HEK293 (cell line): ENCODE data around the gene TRMT112.

Experiments used
- CTCF ChIA-PET: fragments of 350-600 bp; formaldehyde crosslinking; extraction: SDS; loops from one replicate; lab custom pipeline; 2021; ENCODE audit warnings: antibody characterized with exemption; lab: Yijun Ruan, JAX
- POLR2A ChIA-PET: fragments of 300-600 bp; formaldehyde crosslinking; extraction: SDS; loops from one replicate; lab custom pipeline; 2020; ENCODE audit warnings: antibody characterized with exemption, inconsistent platforms; lab: Yijun Ruan, JAX
- H3K27ac ChIP-seq: fragments of 200-500 bp; sonication (Bioruptor generic); 2 replicates; pipeline ENCODE4 v1.5.1; 2014; ENCODE audit warnings: low read depth, low read length, control low read depth, inconsistent platforms; ENCODE audit errors: extremely low read depth
- H3K36me3 ChIP-seq, 2 experiments: fragments of 200-500 bp in 1 of 2; sonication (Bioruptor generic) in 1 of 2; 1 replicate in 1 of 2; 2 replicates in 1 of 2; pipeline ENCODE4 v1.5.1; 2014 to 2017; ENCODE audit warnings: inconsistent platforms in 2 of 2, low read length in 2 of 2; ENCODE audit not compliant: control insufficient read depth in 2 of 2, insufficient read depth in 1 of 2
- H3K4me1 ChIP-seq: fragments of 200-500 bp; sonication (Bioruptor generic); 2 replicates; pipeline ENCODE4 v1.5.1; 2014; ENCODE audit warnings: mild to moderate bottlenecking, low read length, inconsistent platforms; ENCODE audit not compliant: control insufficient read depth, insufficient read depth
- H3K4me3 ChIP-seq: 2 replicates; pipeline ENCODE4 v1.5.1; 2011; ENCODE audit warnings: low read depth, mild to moderate bottlenecking, control low read depth, low read length, moderate library complexity
- H3K9me3 ChIP-seq: fragments of 200-500 bp; sonication (Bioruptor generic); 2 replicates; pipeline ENCODE4 v1.5.1; 2014; ENCODE audit warnings: low read depth, low read length, inconsistent platforms; ENCODE audit not compliant: control insufficient read depth, insufficient read depth
- BCL11A ChIP-seq: fragments of 450-650 bp; formaldehyde crosslinking; IDR thresholded peaks from 2 replicates; pipeline ENCODE4 v1.5.1; 2016; ENCODE audit warnings: low read depth, missing biosample characterization, missing genetic modification characterization
- GLI2 ChIP-seq: fragments of 450-650 bp; formaldehyde crosslinking; IDR thresholded peaks from 2 replicates; pipeline ENCODE4; 2017; ENCODE audit warnings: missing biosample characterization, missing genetic modification characterization, low read depth, borderline replicate concordance
- KLF1 ChIP-seq: fragments of 450-650 bp; formaldehyde crosslinking; IDR thresholded peaks from 2 replicates; pipeline ENCODE4 v1.5.1; 2016; ENCODE audit warnings: missing biosample characterization, missing genetic modification characterization
- KLF8 ChIP-seq: fragments of 450-650 bp; formaldehyde crosslinking; IDR thresholded peaks from 2 replicates; pipeline ENCODE4 v1.5.1; 2016; ENCODE audit warnings: missing biosample characterization, missing genetic modification characterization
- SCRT2 ChIP-seq: fragments of 450-650 bp; formaldehyde crosslinking; IDR thresholded peaks from 2 replicates; pipeline ENCODE4 v1.5.1; 2016; ENCODE audit warnings: missing biosample characterization, missing genetic modification characterization
- SP3 ChIP-seq: fragments of 450-650 bp; formaldehyde crosslinking; IDR thresholded peaks from 2 replicates; pipeline ENCODE4 v1.5.1; 2016; ENCODE audit warnings: missing biosample characterization, missing genetic modification characterization
- ZBTB20 ChIP-seq: fragments of 450-650 bp; formaldehyde crosslinking; IDR thresholded peaks from 2 replicates; pipeline ENCODE4 v1.5.1; 2016; ENCODE audit warnings: missing biosample characterization, missing genetic modification characterization
- ZIC2 ChIP-seq: fragments of 450-650 bp; formaldehyde crosslinking; IDR thresholded peaks from 2 replicates; pipeline ENCODE4 v1.5.1; 2016; ENCODE audit warnings: missing biosample characterization, missing genetic modification characterization
- ZNF132 ChIP-seq: fragments of 450-650 bp; formaldehyde crosslinking; IDR thresholded peaks from 2 replicates; pipeline ENCODE4 v1.5.1; 2017; ENCODE audit warnings: missing biosample characterization, missing genetic modification characterization, borderline replicate concordance
- ZNF2 ChIP-seq: fragments of 450-650 bp; formaldehyde crosslinking; IDR thresholded peaks from 2 replicates; pipeline ENCODE4 v1.5.1; 2016; ENCODE audit warnings: missing biosample characterization, missing genetic modification characterization
- ZNF223 ChIP-seq: fragments of 450-650 bp; formaldehyde crosslinking; IDR thresholded peaks from 2 replicates; pipeline ENCODE4 v1.5.1; 2016; ENCODE audit warnings: missing biosample characterization, missing genetic modification characterization
- ZNF600 ChIP-seq: fragments of 450-650 bp; formaldehyde crosslinking; IDR thresholded peaks from 2 replicates; pipeline ENCODE4 v1.5.1; 2016; ENCODE audit warnings: missing biosample characterization, missing genetic modification characterization
- ZNF623 ChIP-seq: fragments of 450-650 bp; formaldehyde crosslinking; IDR thresholded peaks from 2 replicates; pipeline ENCODE4 v1.5.1; 2016; ENCODE audit warnings: missing biosample characterization, missing genetic modification characterization
- ZNF747 ChIP-seq: fragments of 450-650 bp; formaldehyde crosslinking; IDR thresholded peaks from 2 replicates; pipeline ENCODE4 v1.5.1; 2016; ENCODE audit warnings: missing biosample characterization, missing genetic modification characterization
- ZNF776 ChIP-seq: fragments of 450-650 bp; formaldehyde crosslinking; IDR thresholded peaks from 2 replicates; pipeline ENCODE4 v1.5.0; 2017; ENCODE audit warnings: missing biosample characterization, missing genetic modification characterization, borderline replicate concordance
- TF ChIP-seq, protein P1 (sequence below): fragments of 450-650 bp; formaldehyde crosslinking; IDR thresholded peaks from 2 replicates; pipeline ENCODE4 v1.5.1; 2017; ENCODE audit warnings: missing biosample characterization, missing genetic modification characterization
- TF ChIP-seq, protein P2 (sequence below): fragments of 450-650 bp; formaldehyde crosslinking; IDR thresholded peaks from 2 replicates; pipeline ENCODE4 v1.5.1; 2016; ENCODE audit warnings: missing biosample characterization, missing genetic modification characterization
- TF ChIP-seq, protein P3 (sequence below): fragments of 450-650 bp; formaldehyde crosslinking; IDR thresholded peaks from 2 replicates; pipeline ENCODE4 v1.5.1; 2016; ENCODE audit warnings: missing biosample characterization, missing genetic modification characterization
- TF ChIP-seq, protein P4 (sequence below): fragments of 450-650 bp; formaldehyde crosslinking; IDR thresholded peaks from 2 replicates; pipeline ENCODE4 v1.5.1; 2016; ENCODE audit warnings: missing biosample characterization, missing genetic modification characterization
- TF ChIP-seq, protein P5 (sequence below): fragments of 450-650 bp; formaldehyde crosslinking; IDR thresholded peaks from 2 replicates; pipeline ENCODE4 v1.5.1; 2016; ENCODE audit warnings: missing biosample characterization, missing genetic modification characterization

Gene TRMT112

DNA sequence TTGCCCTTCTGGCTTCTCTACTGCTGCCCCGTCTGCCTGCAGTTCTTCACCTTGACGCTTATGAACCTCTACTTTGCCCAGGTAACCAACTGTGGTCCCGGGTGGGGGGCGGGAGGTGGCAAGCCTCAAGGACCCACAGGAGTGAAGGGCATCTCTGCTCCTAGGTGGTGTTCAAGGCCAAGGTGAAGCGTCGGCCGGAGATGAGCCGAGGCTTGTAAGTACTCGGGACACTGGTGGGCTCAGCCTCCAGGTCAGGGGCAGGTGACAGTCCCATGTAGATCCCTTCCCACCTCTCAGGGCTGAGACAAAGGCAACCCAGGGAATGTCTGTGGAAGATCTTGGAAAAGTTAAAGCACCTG, 30.6 kb downstream of the TRMT112 start:
- ChIA-PET CTCF (interaction anchor here (0.7 to 1.5 kb wide), 4 partner anchors 11 to 68 kb away, joined by 3 to 6 read pairs (median 4); no protein-coding TSS in a partner anchor), POLR2A (no interaction called here)
- H3K27ac ChIP-seq = no peak overlapping the region
- TF ChIP-seq SCRT2 (tag by site-specific recombination) = no peak
- no peak for TF ChIP-seq KLF1 (tag by site-specific recombination)
- TF ChIP-seq KLF8 (tag by site-specific recombination) = no peak
- no peak for TF ChIP-seq ZNF623 (tag by site-specific recombination)
- no peaks in the 10 kb centered on the region; the same call in 1 of the 2 replicates for H3K4me1 ChIP-seq
- no peaks in the 10 kb centered on the region for H3K9me3 ChIP-seq
- peaks cover 9 to 40% of the 10 kb centered on the region in 2 experiments; a peak in 2 of 3 replicates for H3K36me3 ChIP-seq
- no peak overlapping the region for H3K4me3 ChIP-seq

DNA sequence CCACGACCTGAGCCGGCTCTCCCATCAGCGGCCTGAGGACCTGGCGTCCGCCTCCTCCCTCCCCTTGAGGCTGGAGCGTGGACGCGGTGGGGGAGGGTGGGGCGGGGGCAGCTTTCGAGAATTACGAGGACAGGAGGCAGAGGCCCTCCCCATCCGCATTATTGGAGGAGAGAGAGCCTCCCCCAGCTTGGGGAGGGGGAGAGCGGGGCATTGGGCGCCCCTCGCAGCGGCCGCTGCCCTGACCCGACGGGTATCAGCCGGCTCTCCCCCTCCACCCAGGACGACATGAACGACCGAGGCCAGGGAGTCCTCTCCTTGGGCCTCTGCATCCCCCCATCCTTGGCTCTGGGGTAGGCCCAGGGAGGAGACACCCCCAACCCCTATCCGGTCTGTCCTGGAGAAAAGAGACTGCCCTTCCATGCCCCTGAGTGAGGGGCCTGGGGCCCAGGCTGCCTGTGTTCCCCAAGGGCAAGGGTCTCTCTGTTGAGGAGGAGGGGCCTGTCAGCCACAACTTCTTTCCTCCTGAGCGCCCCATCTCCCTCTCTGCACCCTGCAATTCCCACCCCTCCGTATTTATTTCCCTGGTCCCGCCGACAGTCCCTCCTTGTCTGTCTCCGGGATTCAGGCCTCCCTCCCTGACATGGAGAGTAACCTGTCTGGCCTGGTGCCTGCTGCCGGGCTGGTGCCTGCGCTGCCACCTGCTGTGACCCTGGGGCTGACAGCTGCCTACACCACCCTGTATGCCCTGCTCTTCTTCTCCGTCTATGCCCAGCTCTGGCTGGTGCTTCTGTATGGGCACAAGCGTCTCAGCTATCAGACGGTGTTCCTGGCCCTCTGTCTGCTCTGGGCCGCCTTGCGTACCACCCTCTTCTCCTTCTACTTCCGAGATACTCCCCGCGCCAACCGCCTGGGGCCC, 31.2 kb downstream of the TRMT112 start:
- H3K36me3 ChIP-seq = peaks cover 9 to 46% of the 10 kb centered on the region in 2 experiments; a peak in 2 of 3 replicates
- peak overlapping the region; percentile 40; the same call in 1 of the 2 replicates for H3K27ac ChIP-seq
- POLR2A ChIA-PET = interaction anchor here (0.6 to 3.5 kb wide), 6 partner anchors 13 to 101 kb away, joined by 3 to 41 read pairs (median 7); partner anchors contain the start of genes ESRRA, PRDX5, STIP1 and TRMT112
- TF ChIP-seq ZNF776 (tag by site-specific recombination) (no peak), ZIC2 (0 out of 2 replicates have a peak, but pooled peaks have one; percentile 22), ZNF600 (peak; percentile 81), ZNF132 (tag by site-specific recombination) (no peak), BCL11A (tag by site-specific recombination) (no peak), ZNF747 (tag by site-specific recombination) (no peak), ZBTB20 (0 out of 2 replicates have a peak, but pooled peaks have one; percentile 24), GLI2 (tag by site-specific recombination) (no peak), ZNF2 (no peak), ZNF223 (tag by site-specific recombination) (peak; percentile 90), SP3 (peak; percentile 49)
- TF ChIP-seq, protein P1, sequence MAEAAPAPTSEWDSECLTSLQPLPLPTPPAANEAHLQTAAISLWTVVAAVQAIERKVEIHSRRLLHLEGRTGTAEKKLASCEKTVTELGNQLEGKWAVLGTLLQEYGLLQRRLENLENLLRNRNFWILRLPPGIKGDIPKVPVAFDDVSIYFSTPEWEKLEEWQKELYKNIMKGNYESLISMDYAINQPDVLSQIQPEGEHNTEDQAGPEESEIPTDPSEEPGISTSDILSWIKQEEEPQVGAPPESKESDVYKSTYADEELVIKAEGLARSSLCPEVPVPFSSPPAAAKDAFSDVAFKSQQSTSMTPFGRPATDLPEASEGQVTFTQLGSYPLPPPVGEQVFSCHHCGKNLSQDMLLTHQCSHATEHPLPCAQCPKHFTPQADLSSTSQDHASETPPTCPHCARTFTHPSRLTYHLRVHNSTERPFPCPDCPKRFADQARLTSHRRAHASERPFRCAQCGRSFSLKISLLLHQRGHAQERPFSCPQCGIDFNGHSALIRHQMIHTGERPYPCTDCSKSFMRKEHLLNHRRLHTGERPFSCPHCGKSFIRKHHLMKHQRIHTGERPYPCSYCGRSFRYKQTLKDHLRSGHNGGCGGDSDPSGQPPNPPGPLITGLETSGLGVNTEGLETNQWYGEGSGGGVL (tag by site-specific recombination) = peak; percentile 83
- TF ChIP-seq, protein P2, sequence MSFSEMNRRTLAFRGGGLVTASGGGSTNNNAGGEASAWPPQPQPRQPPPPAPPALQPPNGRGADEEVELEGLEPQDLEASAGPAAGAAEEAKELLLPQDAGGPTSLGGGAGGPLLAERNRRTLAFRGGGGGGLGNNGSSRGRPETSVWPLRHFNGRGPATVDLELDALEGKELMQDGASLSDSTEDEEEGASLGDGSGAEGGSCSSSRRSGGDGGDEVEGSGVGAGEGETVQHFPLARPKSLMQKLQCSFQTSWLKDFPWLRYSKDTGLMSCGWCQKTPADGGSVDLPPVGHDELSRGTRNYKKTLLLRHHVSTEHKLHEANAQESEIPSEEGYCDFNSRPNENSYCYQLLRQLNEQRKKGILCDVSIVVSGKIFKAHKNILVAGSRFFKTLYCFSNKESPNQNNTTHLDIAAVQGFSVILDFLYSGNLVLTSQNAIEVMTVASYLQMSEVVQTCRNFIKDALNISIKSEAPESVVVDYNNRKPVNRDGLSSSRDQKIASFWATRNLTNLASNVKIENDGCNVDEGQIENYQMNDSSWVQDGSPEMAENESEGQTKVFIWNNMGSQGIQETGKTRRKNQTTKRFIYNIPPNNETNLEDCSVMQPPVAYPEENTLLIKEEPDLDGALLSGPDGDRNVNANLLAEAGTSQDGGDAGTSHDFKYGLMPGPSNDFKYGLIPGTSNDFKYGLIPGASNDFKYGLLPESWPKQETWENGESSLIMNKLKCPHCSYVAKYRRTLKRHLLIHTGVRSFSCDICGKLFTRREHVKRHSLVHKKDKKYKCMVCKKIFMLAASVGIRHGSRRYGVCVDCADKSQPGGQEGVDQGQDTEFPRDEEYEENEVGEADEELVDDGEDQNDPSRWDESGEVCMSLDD (tag by site-specific recombination) = peak; percentile 15; the same call in 1 of the 2 replicates
- TF ChIP-seq, protein P3, sequence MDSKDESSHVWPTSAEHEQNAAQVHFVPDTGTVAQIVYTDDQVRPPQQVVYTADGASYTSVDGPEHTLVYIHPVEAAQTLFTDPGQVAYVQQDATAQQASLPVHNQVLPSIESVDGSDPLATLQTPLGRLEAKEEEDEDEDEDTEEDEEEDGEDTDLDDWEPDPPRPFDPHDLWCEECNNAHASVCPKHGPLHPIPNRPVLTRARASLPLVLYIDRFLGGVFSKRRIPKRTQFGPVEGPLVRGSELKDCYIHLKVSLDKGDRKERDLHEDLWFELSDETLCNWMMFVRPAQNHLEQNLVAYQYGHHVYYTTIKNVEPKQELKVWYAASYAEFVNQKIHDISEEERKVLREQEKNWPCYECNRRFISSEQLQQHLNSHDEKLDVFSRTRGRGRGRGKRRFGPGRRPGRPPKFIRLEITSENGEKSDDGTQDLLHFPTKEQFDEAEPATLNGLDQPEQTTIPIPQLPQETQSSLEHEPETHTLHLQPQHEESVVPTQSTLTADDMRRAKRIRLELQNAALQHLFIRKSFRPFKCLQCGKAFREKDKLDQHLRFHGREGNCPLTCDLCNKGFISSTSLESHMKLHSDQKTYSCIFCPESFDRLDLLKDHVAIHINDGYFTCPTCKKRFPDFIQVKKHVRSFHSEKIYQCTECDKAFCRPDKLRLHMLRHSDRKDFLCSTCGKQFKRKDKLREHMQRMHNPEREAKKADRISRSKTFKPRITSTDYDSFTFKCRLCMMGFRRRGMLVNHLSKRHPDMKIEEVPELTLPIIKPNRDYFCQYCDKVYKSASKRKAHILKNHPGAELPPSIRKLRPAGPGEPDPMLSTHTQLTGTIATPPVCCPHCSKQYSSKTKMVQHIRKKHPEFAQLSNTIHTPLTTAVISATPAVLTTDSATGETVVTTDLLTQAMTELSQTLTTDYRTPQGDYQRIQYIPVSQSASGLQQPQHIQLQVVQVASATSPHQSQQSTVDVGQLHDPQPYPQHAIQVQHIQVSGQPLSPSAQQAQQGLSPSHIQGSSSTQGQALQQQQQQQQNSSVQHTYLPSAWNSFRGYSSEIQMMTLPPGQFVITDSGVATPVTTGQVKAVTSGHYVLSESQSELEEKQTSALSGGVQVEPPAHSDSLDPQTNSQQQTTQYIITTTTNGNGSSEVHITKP (tag by site-specific recombination) = peak; percentile 69
- TF ChIP-seq, protein P4, sequence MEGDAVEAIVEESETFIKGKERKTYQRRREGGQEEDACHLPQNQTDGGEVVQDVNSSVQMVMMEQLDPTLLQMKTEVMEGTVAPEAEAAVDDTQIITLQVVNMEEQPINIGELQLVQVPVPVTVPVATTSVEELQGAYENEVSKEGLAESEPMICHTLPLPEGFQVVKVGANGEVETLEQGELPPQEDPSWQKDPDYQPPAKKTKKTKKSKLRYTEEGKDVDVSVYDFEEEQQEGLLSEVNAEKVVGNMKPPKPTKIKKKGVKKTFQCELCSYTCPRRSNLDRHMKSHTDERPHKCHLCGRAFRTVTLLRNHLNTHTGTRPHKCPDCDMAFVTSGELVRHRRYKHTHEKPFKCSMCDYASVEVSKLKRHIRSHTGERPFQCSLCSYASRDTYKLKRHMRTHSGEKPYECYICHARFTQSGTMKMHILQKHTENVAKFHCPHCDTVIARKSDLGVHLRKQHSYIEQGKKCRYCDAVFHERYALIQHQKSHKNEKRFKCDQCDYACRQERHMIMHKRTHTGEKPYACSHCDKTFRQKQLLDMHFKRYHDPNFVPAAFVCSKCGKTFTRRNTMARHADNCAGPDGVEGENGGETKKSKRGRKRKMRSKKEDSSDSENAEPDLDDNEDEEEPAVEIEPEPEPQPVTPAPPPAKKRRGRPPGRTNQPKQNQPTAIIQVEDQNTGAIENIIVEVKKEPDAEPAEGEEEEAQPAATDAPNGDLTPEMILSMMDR = peak; percentile 67
- TF ChIP-seq, protein P5, sequence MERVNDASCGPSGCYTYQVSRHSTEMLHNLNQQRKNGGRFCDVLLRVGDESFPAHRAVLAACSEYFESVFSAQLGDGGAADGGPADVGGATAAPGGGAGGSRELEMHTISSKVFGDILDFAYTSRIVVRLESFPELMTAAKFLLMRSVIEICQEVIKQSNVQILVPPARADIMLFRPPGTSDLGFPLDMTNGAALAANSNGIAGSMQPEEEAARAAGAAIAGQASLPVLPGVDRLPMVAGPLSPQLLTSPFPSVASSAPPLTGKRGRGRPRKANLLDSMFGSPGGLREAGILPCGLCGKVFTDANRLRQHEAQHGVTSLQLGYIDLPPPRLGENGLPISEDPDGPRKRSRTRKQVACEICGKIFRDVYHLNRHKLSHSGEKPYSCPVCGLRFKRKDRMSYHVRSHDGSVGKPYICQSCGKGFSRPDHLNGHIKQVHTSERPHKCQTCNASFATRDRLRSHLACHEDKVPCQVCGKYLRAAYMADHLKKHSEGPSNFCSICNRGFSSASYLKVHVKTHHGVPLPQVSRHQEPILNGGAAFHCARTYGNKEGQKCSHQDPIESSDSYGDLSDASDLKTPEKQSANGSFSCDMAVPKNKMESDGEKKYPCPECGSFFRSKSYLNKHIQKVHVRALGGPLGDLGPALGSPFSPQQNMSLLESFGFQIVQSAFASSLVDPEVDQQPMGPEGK (tag by site-specific recombination) = 0 out of 2 replicates have a peak, but pooled peaks have one; percentile 34

More for the DNA sequence above, 31.2 kb downstream of the TRMT112 start:
- CTCF ChIA-PET = interaction anchor here (0.5 to 1.5 kb wide), 5 partner anchors 11 to 69 kb away, joined by 3 to 6 read pairs (median 3); no protein-coding TSS in a partner anchor
- H3K9me3 ChIP-seq = no peaks in the 10 kb centered on the region
- peak overlapping the region; percentile 82 for H3K4me3 ChIP-seq
- no peaks in the 10 kb centered on the region; the same call in 1 of the 2 replicates for H3K4me1 ChIP-seq
